Mesodermal cell (in vitro differentiated cells): ENCODE data around the gene PDE2A.

Source experiments
- H3K27ac ChIP-seq: 2 replicates; pipeline ENCODE4 v1.7.0; 2013; ENCODE audit warnings: mild to moderate bottlenecking, low read depth, low read length, moderate library complexity; ENCODE audit not compliant: severe bottlenecking
- H3K36me3 ChIP-seq: 2 replicates; pipeline ENCODE4 v1.7.1; 2013; ENCODE audit warnings: mild to moderate bottlenecking, low read length, moderate library complexity; ENCODE audit not compliant: control insufficient read depth, insufficient read depth
- H3K4me1 ChIP-seq: one replicate; pipeline ENCODE4 v1.7.1; 2013; ENCODE audit warnings: mild to moderate bottlenecking, low read length; ENCODE audit not compliant: insufficient read depth, control insufficient read depth, poor library complexity, severe bottlenecking
- H3K4me3 ChIP-seq: 2 replicates; pipeline ENCODE4 v1.7.0; 2013; ENCODE audit warnings: low read length, control low read depth, mild to moderate bottlenecking; ENCODE audit not compliant: insufficient read depth, poor library complexity, severe bottlenecking; ENCODE audit errors: extremely low read depth
- H3K9me3 ChIP-seq: 2 replicates; pipeline ENCODE4 v1.7.1; 2013; ENCODE audit warnings: mild to moderate bottlenecking, low read length, moderate library complexity; ENCODE audit not compliant: control insufficient read depth
- WGBS, 2 experiments: methylation state at CpG; one replicate each; pipeline ENCODE4 v1.1.5; 2013; ENCODE audit warnings: missing lambda C conversion rate in 2 of 2; ENCODE audit not compliant: insufficient coverage in 2 of 2; 5-methylcytosine and 5-hydroxymethylcytosine counted together

The PDE2A gene

DNA sequence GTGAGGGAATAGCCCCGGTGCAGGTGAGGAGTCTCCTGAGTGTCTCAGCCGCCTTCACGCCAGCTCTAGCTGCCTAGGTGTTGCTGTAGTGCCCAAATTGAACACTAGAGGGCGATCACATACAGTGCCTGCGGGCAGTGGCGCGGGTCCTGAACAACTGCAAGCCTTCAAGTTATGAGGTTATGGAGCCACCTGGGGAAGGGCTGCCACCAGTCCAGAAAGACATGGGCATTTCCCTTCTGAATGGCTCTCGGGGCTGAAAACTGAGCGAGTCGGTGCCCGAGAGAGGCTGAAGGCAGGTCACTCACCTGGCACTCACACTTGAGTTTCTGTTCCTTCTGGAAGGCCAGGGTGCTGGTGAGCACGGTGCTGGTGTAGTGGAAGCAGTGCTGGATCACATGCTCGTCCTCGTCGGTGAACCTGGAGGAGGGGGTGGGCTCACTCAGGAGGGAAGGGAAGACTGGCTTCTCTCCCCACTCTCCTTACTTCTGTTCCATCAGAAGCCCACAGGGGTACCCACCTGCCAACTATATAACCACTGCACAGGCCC is 88.4 kb downstream of the PDE2A start:
- WGBS, 2 experiments, result 9 to 10% methylated on average over 11 to 15 of the region's 15 CpGs
- Histone ChIP-seq H3K4me1 (peaks cover 4% of the 10 kb centered on the region), H3K4me3 (no peak overlapping the region), H3K36me3 (no peaks in the 10 kb centered on the region), H3K9me3 (no peaks in the 10 kb centered on the region), H3K27ac (no peak overlapping the region)

DNA sequence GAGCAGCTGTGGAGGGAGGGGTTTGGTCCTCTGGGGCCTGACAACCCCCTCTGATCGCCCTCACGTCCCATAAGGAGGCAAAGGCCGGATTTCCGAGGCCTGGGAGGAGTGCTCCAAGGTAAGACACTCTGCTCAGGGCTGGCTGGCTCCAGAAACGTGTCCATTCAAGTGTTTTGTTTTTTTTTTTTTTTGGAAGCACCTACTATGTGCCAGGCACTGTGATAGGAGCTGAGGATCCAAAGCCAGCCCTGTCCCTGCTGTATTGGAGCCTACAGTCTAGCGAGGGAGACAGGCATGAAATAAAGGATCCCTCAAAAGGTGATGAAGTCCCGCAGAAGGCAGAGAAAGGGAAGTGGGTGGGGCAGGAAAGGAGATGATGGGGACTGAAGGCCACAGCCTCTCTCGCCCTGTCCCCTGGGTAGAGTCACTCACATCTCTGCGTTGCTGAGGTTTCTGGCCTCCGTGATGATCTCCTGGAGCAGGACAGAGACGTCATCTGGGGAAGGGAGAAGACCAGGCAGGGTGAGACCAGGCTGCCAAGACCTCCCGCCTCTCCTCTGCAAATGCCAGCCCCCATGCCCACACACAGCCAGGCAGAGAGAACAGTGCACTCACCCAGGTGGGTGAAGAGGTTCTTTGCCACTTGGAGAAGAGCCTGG is 89.2 kb downstream of the PDE2A start:
- H3K4me1 ChIP-seq, result peaks cover 4% of the 10 kb centered on the region
- H3K36me3 ChIP-seq, result no peaks in the 10 kb centered on the region
- no peaks in the 10 kb centered on the region for H3K9me3 ChIP-seq
- H3K27ac ChIP-seq, result no peak overlapping the region
- 44 to 60% methylated on average over 8 to 9 of the region's 12 CpGs for WGBS, 2 experiments
- peak overlapping the region; percentile 11 for H3K4me3 ChIP-seq

DNA sequence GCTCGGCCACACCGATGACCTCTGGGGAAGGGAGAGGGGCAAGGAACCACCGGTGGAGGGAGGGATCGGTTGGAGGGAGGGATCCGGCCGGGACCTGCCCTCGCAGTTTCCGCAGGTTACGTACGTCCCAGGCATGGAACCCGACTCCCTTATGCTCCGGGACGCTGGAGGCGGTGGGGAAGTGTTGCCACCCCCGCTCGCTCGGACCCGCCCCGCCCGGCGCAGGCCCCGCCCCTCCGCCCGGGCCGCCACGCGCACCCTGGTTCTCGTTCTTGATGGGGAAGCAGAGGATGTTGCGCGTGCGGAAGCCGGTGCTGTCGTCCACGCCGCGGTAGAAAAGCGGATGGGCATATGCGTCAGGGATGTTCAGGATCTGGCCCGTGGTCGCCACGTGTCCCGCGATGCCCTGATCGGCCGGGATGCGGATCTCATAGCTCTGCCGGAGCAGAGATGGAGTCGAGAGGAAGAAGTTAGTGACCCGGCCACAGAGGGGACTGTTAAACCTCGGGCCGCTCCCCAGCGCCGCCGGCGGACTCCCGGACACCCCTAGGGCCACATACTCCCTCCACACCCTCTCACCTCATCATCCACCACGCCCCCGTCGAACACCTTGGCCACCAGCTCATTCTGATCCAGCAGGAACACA is 89.8 kb downstream of the PDE2A start:
- Histone ChIP-seq H3K4me1 (peaks cover 4% of the 10 kb centered on the region), H3K27ac (no peak overlapping the region), H3K4me3 (peak overlapping the region; percentile 11), H3K36me3 (no peaks in the 10 kb centered on the region), H3K9me3 (no peaks in the 10 kb centered on the region)
- WGBS, 2 experiments, result 12 to 14% methylated on average over 33 to 48 of the region's 59 CpGs

GRCh38 chr11:72583616-72584292 is 90.5 kb downstream of the PDE2A start:
- H3K9me3 ChIP-seq, result no peaks in the 10 kb centered on the region
- peaks cover 4% of the 10 kb centered on the region for H3K4me1 ChIP-seq
- H3K27ac ChIP-seq, result no peak overlapping the region
- H3K4me3 ChIP-seq, result no peak overlapping the region
- WGBS, 2 experiments, result 73 to 93% methylated on average over 8 to 10 of the region's 22 CpGs
- no peaks in the 10 kb centered on the region for H3K36me3 ChIP-seq

GRCh38 chr11:72583177-72583553 is 91.1 kb downstream of the PDE2A start:
- peaks cover 4% of the 10 kb centered on the region for H3K4me1 ChIP-seq
- H3K36me3 ChIP-seq, result no peaks in the 10 kb centered on the region
- no peak overlapping the region for H3K27ac ChIP-seq
- H3K9me3 ChIP-seq, result no peaks in the 10 kb centered on the region
- no peak overlapping the region for H3K4me3 ChIP-seq
- WGBS, 2 experiments, result 58 to 70% methylated on average over 2 of the region's 2 CpGs

GRCh38 chr11:72582206-72583176 is 91.7 kb downstream of the PDE2A start:
- no peaks in the 10 kb centered on the region for H3K36me3 ChIP-seq
- H3K4me3 ChIP-seq, result no peak overlapping the region
- WGBS, 2 experiments, result 86 to 95% methylated on average over 9 to 13 of the region's 14 CpGs
- H3K9me3 ChIP-seq, result no peaks in the 10 kb centered on the region
- H3K27ac ChIP-seq, result no peak overlapping the region
- peaks cover 4% of the 10 kb centered on the region for H3K4me1 ChIP-seq

DNA sequence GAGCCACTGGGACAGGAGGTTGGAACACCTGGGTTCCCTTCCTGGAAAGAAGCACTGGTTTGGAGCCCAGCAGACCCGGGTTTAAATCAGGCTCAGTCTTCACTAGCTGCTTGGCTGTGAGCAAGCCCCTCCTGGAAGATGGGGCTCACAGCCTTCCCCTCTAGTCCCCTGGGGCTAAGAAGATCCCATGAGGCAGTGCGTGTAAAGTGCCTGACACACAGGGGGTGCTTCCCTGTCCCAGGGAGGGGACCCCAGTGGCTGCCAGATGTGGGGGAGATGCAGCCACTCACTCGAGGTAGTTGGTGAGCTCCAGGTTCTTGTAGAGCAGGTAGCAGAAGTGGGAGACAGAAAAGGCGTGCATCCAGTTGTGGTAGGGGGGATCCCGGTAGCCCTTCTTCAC is 93.2 kb downstream of the PDE2A start:
- no peak overlapping the region for H3K27ac ChIP-seq
- no peaks in the 10 kb centered on the region for H3K36me3 ChIP-seq
- no peak overlapping the region for H3K4me3 ChIP-seq
- no peaks in the 10 kb centered on the region for H3K9me3 ChIP-seq
- 88 to 100% methylated on average over 1 to 3 of the region's 5 CpGs for WGBS, 2 experiments
- peaks cover 4% of the 10 kb centered on the region for H3K4me1 ChIP-seq

- 75 to 90% methylated on average over 2 of the region's 3 CpGs for WGBS, 2 experiments
These were observed 93.6 kb downstream of the PDE2A start for GRCh38 chr11:72580642-72580950.

GRCh38 chr11:72579816-72580641 is 94.2 kb downstream of the PDE2A start:
- WGBS, 2 experiments, result 87 to 91% methylated on average over 7 to 10 of the region's 10 CpGs
- H3K4me1 ChIP-seq, result peaks cover 4% of the 10 kb centered on the region
- H3K4me3 ChIP-seq, result no peak overlapping the region
- H3K9me3 ChIP-seq, result no peaks in the 10 kb centered on the region
- no peak overlapping the region for H3K27ac ChIP-seq
- no peaks in the 10 kb centered on the region for H3K36me3 ChIP-seq

More at GRCh38 chr11:72580642-72580950, 93.6 kb downstream of the PDE2A start:
- H3K36me3 ChIP-seq, result no peaks in the 10 kb centered on the region
- H3K4me1 ChIP-seq, result peaks cover 4% of the 10 kb centered on the region
- H3K9me3 ChIP-seq, result no peaks in the 10 kb centered on the region
- no peak overlapping the region for H3K4me3 ChIP-seq
- no peak overlapping the region for H3K27ac ChIP-seq
